ENCODE measurements around the gene CLMN.

CLMN gene

GRCh38 chr14:95260537-95261361 is 59.0 kb downstream of the CLMN start:
- DNase-seq, result no peak

DNA sequence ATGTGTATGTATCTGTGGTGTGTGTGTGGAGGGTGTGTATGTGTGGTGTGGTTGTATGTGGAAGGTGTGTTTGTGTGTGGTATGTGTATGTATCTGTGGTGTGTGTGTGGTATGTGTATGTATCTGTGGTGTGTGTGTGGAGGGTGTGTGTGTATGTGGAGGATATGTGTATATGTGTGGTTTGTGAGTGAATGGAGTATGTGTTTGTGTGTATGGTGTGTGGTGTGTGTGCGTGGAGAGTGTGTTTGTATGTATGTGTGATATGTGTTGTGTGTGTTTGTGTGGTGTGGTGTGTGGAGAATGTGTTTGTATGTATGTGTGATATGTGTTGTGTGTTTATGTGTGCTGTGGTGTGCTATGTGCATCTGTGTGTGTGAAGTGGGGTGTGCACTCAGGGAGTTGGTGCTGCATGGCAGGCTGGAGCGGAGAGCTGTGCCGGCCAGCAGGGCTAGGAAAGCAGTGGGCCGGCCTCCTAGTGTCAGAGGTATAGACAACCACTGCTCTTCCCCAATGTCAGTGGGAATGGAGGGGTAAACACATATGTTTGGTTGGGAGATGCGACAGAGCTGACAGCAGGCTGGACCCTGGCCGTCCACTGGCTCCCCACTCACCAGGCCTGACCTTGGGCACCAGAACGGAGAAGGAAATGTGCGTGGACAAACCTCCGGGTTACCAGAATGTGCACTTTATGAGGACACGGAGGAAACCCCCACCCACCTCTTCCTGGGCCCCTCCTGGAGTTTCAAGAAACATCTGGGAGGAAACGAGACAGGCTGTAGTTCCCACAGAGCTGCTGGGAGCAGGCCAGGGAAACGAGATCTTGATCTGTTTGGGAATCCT is 60.7 kb downstream of the CLMN start:
- DNase-seq, result no peak

DNA sequence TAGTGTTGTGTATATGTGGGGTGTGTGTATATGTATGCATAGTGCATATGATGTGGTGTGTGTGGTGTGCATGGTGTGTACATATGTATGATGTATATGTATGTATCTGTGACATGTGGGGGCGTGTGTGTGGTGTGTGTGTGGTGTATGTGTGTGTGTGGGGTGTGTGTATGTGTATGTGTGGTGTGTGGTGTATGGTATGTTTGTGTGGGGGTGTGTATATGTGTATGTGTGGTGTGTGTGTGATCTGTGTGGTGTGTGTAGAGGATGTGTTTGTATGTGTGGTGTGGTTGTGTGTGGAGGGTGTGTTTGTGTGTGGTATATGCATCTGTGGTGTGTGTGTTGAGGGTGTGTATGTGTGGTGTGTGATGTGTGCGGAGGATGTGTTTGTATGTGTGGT is 61.6 kb downstream of the CLMN start:
- DNase-seq, result no peak

GRCh38 chr14:95257521-95257920 is 62.2 kb downstream of the CLMN start:
- no peak for DNase-seq

DNA sequence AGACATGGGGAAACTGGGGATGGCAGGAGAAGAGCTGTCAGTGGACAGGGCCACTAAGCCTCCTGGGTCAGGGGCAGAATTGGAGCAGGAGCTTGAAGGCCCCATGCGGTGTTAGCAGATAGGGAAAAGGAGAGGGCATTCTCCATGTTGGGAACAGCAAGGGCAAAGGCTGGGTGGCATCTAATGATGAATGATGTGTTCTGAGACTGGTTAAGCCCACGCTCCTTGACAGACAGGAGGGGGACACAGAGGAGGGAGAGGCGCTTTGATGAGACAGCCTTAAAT is 63.0 kb downstream of the CLMN start:
- no peak for DNase-seq

GRCh38 chr14:95256002-95256775 is 63.5 kb downstream of the CLMN start:
- no peak for DNase-seq

DNA sequence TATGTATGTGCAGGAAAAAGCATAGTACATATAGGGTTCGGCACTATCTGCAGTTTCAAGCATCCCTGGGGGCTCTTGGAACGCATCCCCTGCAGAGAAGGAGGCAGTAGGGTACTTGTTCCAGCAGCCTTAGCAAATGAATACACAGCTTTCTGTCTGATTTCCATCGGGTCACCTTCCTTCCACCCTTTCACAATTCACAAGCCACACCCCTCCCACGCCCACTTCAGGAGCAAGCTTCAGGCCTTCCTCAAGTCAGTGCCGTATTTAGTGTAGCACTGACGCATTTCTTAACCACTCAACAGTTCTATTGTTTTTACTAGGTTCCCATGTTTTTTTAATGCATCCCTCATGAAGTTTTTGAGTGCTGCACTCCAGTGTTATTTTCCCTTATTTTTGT is 64.2 kb downstream of the CLMN start:
- DNase-seq, result no peak

DNA sequence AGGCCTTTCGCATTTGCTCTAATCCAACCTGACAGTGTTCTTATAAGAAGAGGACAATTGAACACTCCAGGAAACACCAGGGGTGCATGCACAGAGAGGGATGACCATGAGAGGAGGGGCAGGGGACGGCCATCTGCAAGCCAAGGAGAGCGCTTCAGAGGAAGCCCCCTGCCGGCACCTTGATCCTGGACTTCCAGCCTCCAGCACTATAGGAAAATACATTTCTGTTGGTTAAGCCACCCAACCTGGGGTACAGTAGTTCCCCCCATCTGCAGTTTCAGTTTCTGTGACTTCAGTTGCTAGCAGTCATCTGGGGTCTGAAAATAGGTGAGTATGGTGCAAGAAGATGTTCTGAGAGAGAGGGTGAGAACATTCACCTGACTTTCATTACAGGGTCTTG is 64.7 kb downstream of the CLMN start:
- DNase-seq, result no peak

DNA sequence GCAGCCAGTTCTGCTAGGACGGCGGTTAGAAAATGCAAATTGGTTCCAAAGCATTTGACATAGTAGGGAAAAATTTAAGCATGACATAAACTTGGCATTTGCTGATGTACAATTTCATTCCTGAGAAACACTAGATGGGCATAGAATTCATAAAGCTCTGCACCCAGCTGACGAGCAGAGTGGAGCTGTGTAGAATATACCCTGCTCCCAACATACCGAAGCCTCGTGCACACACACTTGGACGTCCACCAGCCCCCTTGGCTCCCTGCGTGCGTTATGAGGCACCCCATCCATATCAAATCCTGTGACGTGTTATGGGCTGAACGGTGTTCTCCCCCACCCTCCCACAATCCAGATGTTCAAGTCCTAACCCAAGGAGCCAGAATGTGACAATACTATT is 65.4 kb downstream of the CLMN start:
- no peak for DNase-seq

- DNase-seq, result no peak
Measured at GRCh38 chr14:95253039-95253630, 66.6 kb downstream of the CLMN start.

DNA sequence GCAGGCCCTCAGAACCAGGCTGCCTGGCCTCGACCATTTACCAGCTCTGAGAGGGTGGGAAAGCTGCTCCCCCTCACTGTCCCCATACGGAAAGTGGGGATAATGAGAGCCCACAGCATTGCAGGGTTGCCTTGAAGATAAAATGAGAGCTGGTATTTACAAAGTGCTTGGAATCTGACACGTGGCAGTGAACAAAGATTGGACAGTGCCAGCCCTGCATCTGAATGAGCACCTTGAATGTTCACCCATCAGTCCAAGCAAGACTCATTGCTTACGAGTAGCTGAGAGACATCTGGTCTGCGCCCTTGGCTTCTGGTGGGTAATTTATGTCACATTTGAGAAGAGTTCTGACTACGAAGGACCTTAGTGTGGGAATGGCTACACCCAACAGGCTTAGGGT is 67.5 kb downstream of the CLMN start:
- DNase-seq, result no peak

DNA sequence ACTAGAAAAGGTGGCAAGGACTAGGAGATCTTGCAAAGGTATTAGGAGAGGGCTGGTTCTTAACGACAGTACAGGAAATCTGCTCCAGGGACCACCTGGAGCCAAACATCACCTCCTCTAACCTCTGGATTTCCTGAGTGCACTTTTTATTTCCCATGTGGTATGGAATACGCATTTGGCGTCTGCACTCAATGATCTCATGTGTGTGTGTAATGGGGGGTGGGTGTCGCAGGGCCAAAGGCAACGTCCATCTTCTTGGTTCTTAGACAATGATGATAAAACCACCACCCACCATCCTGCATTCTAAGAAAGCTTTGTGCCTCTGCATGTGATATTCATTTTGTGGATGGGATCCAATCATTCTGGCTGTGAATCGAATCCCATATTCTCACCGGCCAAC is 68.8 kb downstream of the CLMN start:
- DNase-seq, result no peak

DNA sequence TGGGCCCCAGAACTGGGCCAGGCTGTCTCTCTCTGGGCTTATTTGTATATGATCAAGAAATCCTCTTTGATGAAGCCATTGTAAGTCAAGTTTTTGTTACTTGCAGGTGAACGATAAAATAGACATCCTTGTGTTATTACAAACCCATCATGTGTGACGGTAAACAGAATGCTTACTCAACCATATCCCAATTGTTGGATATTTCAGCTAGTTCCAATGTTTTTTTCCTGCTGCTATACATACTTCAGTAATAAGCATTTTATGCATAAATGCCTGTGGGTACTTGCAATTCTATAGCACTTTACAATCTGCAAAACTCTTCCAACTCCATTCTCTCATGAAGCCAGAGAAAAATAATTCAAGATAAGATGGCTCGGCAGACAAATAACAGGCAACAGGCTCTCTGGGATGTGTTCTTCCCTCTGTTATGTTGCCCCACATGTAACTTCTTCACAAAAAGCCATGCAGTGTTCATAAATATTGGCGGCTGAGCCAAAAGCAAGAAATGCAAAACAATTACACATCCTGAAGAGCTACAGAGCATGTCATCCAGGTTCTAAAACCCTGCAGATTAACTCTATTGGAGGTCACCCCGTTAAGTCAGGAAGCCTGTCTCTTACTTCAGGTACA is 69.5 kb downstream of the CLMN start:
- no peak for DNase-seq

- DNase-seq, result no peak
Measured at GRCh38 chr14:95248432-95248831, 71.3 kb downstream of the CLMN start.

- DNase-seq, result no peak
Measured at GRCh38 chr14:95246870-95247269, 72.8 kb downstream of the CLMN start.

DNA sequence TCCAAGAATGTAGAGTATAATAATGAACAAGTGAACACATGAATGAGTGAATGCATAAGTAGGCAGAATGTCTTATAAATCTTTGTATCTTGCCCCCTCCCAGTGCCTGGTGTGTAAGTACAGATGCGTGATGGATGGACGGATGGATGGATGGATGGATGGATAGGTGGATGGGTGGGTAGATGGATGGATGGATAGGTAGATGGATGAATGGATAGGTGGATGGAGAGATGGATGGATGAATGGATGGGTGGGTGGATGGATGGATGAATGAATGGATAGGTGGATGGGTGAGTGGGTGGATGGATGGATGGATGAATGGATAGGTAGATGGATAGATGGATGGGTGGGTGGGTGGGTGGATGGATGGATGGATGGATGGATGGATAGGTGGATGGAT is 74.4 kb downstream of the CLMN start:
- no peak for DNase-seq

GRCh38 chr14:95244587-95244986 is 75.1 kb downstream of the CLMN start:
- DNase-seq, result no peak

GRCh38 chr14:95242870-95243269 is 76.8 kb downstream of the CLMN start:
- no peak for DNase-seq

DNA sequence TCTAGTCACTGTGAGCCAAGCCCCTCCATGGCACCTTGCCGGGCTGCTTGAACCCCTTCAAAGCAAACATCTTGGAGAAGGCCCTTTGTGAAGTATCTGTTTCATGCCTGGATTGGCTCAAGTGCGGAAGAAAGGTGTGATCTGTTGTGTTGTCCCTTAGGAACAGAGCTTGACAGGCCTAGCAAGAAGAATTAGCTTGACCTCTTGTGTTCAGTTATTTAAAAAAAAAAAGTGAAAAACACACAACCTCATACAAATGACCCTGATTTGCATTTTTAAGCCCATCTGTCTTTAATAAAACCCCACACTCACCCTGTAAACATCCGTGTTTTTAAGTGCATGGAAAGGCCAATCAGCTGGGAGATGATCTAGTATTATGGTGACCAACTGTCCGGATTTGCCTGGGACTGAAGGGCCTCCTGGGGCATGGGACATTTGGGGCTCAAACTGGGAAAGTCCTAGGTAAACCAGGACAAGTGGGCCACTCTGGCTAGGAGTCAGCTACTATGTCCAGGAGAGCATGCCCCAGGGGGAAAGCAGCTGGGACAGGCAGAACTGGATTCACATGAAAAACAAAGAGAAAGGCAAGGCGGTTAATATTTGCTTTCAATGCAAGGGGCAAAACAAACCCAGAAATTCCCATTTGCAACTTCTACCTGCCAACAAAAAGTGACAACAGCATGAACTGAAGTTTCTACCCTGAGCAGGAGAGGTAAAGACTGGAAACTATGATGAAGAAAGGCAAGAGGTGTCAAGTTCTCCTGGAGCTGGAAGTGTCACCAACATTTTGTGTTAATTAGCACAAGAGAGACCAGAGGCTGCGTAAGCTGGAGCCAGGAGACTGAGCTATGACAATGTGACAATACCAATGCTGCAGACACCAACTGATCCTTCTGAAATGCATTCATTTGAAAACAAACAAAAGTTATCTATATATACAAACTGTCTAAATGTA is 78.6 kb downstream of the CLMN start:
- DNase-seq, result no peak

- DNase-seq, result no peak
Measured at GRCh38 chr14:95238487-95239298, 81.0 kb downstream of the CLMN start.

GRCh38 chr14:95237958-95238340 is 81.8 kb downstream of the CLMN start:
- no peak for DNase-seq
